SH-SY5Y (cell line): ENCODE results near the gene ICAM2.

Source experiments
- GATA2 ChIP-seq: IDR thresholded peaks from 2 replicates; pipeline ENCODE4 v1.6.1; 2011; ENCODE audit warnings: mild to moderate bottlenecking, low read depth, low read length
- GATA3 ChIP-seq: IDR thresholded peaks from 2 replicates; pipeline ENCODE4 v1.6.1; 2011; ENCODE audit warnings: low read depth, mild to moderate bottlenecking, low read length, moderate library complexity

GRCh38 chr17:64016974-64017373, 3.5 kb downstream of the ICAM2 start:
- TF ChIP-seq GATA3 = no peak
- no peak for TF ChIP-seq GATA2
